HFFc6 (cell line): ENCODE results near the gene LBP. TPM values are rescaled to one million over a fixed set of nuclear protein-coding genes. Genes with fewer than 3 reads are reported as not detected.
"Not testable (repeated sequence)": the region's sequence is repeated elsewhere in the genome, so short reads cannot be mapped to it uniquely, and the experiment has no call there.

ENCODE experiments used
- DNase-seq: peaks from one replicate; pipeline ENCODE4 v3.0.0-alpha.2; 2018
- H3K27ac Mint-ChIP-seq: 2 replicates; pipeline ENCODE4 v1.8.0; 2020; ENCODE audit warnings: mild to moderate bottlenecking, mixed read lengths
- H3K27me3 Mint-ChIP-seq: 2 replicates; pipeline ENCODE4 v1.8.0; 2021; ENCODE audit warnings: mild to moderate bottlenecking, moderate library complexity, mixed read lengths; ENCODE audit not compliant: insufficient read depth
- H3K36me3 Mint-ChIP-seq: 2 replicates; pipeline ENCODE4 v1.8.0; 2021; ENCODE audit warnings: low read depth, mixed read lengths
- H3K4me1 Mint-ChIP-seq: 2 replicates; pipeline ENCODE4 v1.8.0; 2020; ENCODE audit warnings: low read depth, mixed read lengths
- H3K4me3 Mint-ChIP-seq: 2 replicates; pipeline ENCODE4 v1.8.0; 2020; ENCODE audit warnings: mild to moderate bottlenecking, moderate library complexity, mixed read lengths
- H3K9me3 Mint-ChIP-seq: 2 replicates; pipeline ENCODE4 v1.8.0; 2020; ENCODE audit warnings: mild to moderate bottlenecking, mixed read lengths
- total RNA-seq, 6 experiments: library from RNA; stranded (reverse); fragmentation: NEBNext Ultra II Directional; extraction: Animal tissue kit (Norgen Biotek cat#: 25700); gene quantifications; 2 replicates in 1 of 6; 3 replicates in 5 of 6; pipeline ENCODE4 v1.2.3, GENCODE V29; 2021
- TF ChIP-seq, protein P1 (sequence below): fragments of 200-600 bp; sonication (generic); IDR thresholded peaks from 2 replicates; pipeline ENCODE4 v1.5.0; 2021; ENCODE audit warnings: antibody characterized with exemption, mild to moderate bottlenecking

LBP gene
- total RNA-seq, 6 experiments from 2014 or later: not detected

- Mint-ChIP-seq H3K27me3 (peaks cover 5% of the 10 kb centered on the region), H3K9me3 (no peaks in the 10 kb centered on the region), H3K27ac (no peak overlapping the region), H3K4me1 (no peaks in the 10 kb centered on the region), H3K4me3 (no peak overlapping the region), H3K36me3 (no peaks in the 10 kb centered on the region; the same call in 1 of the 2 replicates)
- DNase-seq: no peak
- TF ChIP-seq, protein P1, sequence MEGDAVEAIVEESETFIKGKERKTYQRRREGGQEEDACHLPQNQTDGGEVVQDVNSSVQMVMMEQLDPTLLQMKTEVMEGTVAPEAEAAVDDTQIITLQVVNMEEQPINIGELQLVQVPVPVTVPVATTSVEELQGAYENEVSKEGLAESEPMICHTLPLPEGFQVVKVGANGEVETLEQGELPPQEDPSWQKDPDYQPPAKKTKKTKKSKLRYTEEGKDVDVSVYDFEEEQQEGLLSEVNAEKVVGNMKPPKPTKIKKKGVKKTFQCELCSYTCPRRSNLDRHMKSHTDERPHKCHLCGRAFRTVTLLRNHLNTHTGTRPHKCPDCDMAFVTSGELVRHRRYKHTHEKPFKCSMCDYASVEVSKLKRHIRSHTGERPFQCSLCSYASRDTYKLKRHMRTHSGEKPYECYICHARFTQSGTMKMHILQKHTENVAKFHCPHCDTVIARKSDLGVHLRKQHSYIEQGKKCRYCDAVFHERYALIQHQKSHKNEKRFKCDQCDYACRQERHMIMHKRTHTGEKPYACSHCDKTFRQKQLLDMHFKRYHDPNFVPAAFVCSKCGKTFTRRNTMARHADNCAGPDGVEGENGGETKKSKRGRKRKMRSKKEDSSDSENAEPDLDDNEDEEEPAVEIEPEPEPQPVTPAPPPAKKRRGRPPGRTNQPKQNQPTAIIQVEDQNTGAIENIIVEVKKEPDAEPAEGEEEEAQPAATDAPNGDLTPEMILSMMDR: no peak
These were observed 55.8 kb downstream of the LBP start for GRCh38 chr20:38402089-38402488.

DNA sequence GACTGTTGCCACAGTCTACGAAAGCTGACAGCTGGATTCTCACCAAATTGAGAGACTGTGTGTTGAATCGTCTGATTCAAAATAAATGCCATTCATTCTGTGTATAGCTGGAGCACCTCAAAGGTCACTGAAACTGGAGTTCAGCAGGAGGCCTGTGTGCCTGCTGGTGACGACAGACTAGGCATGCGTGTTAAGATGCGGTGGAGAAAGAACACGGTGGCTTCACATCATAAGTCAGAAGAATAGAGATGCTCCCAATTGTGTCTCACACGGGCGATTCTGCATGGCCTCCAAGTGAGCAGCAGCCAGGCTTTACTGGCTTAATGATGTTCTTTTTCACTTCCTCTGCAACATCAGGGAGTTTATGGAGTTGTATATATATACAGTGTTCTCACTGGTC lies 56.5 kb downstream of the LBP start:
- Mint-ChIP-seq H3K4me1 (no peaks in the 10 kb centered on the region), H3K27me3 (peaks cover 5% of the 10 kb centered on the region), H3K36me3 (no peaks in the 10 kb centered on the region; the same call in 1 of the 2 replicates), H3K4me3 (no peak overlapping the region), H3K9me3 (no peaks in the 10 kb centered on the region), H3K27ac (no peak overlapping the region)
- DNase-seq: no peak
- TF ChIP-seq, protein P1: no peak

- H3K27me3 Mint-ChIP-seq: peaks cover 5% of the 10 kb centered on the region
- no peaks in the 10 kb centered on the region for H3K4me1 Mint-ChIP-seq
- H3K4me3 Mint-ChIP-seq: no peak overlapping the region
- no peaks in the 10 kb centered on the region for H3K9me3 Mint-ChIP-seq
- no peak overlapping the region for H3K27ac Mint-ChIP-seq
- no peak for DNase-seq
- TF ChIP-seq, protein P1: no peak
- H3K36me3 Mint-ChIP-seq: no peaks in the 10 kb centered on the region; the same call in 1 of the 2 replicates
These were observed 57.7 kb downstream of the LBP start for GRCh38 chr20:38404016-38404415.

DNA sequence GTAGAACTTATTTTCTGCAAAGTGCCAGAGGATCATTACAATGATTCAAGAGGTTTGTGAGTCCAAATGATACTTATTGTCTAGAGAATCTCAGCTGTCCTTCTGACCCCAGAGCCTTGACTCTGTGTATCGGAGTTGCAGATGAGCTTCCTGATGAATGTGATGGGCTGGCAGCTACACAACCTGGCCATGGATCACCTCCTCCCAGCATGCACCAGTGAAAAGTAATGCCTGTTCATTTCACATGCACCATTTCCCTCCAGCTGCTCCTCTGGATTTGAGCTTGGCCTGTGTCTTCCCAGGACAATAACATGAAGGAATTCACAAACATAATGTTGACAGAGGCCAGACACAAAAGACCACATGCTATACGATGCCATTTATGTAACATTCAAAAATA lies 58.9 kb downstream of the LBP start:
- H3K36me3 Mint-ChIP-seq: no peaks in the 10 kb centered on the region; the same call in 1 of the 2 replicates
- TF ChIP-seq, protein P1: no peak
- H3K4me1 Mint-ChIP-seq: no peaks in the 10 kb centered on the region

GRCh38 chr20:38406476-38406875 lies 60.2 kb downstream of the LBP start:
- no peaks in the 10 kb centered on the region; the same call in 1 of the 2 replicates for H3K36me3 Mint-ChIP-seq
- TF ChIP-seq, protein P1: no peak
- peaks cover 1% of the 10 kb centered on the region for H3K27me3 Mint-ChIP-seq
- no peak overlapping the region for H3K27ac Mint-ChIP-seq
- no peaks in the 10 kb centered on the region for H3K4me1 Mint-ChIP-seq
- DNase-seq: no peak
- no peak overlapping the region for H3K4me3 Mint-ChIP-seq
- no peaks in the 10 kb centered on the region for H3K9me3 Mint-ChIP-seq

More for the DNA sequence above, 58.9 kb downstream of the LBP start:
- H3K9me3 Mint-ChIP-seq: no peaks in the 10 kb centered on the region
- H3K27me3 Mint-ChIP-seq: peaks cover 5% of the 10 kb centered on the region
- H3K27ac Mint-ChIP-seq: no peak overlapping the region
- DNase-seq: no peak
- no peak overlapping the region for H3K4me3 Mint-ChIP-seq

DNA sequence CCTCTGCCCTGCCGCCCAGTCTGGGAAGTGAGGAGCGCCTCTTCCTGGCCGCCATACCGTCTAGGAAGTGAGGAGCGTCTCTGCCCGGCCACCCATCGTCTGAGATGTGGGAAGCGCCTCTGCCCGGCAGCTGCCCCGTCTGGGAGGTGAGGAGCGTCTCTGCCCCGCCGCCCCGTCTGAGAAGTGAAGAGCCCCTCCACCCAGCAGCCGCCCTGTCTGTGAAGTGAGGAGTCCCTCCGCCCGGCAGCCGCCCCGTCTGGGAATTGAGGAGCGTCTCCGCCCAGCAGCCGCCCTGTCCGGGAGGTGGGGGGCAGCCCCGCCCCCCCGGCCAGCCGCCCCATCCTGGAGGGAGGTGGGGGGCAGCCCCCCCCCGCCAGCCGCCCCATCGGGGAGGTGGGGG lies 61.0 kb downstream of the LBP start:
- Mint-ChIP-seq H3K4me1 (no peaks in the 10 kb centered on the region), H3K27ac (no peak overlapping the region), H3K27me3 (peaks cover 1% of the 10 kb centered on the region; the same call in 1 of the 2 replicates), H3K36me3 (peaks cover under 1% of the 10 kb centered on the region), H3K4me3 (no peak overlapping the region), H3K9me3 (no peaks in the 10 kb centered on the region)
- TF ChIP-seq, protein P1: no peak
- no peak for DNase-seq

DNA sequence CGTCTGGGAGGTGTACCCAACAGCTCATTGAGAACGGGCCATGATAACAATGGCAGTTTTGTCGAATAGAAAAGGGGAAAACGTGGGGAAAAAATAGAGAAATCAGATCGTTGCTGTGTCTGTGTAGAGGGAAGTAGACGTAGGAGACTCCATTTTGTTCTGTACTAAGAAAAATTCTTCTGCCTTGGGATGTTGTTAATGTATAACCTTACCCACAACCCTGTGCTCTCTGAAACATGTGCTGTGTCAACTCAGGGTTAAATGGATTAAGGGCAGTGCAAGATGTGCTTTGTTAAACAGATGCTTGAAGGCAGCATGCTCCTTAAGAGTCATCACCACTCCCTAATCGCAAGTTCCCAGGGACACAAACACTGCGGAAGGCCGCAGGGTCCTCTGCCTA lies 61.5 kb downstream of the LBP start:
- not testable (repeated sequence) for H3K9me3 Mint-ChIP-seq, H3K27me3 Mint-ChIP-seq, H3K36me3 Mint-ChIP-seq, H3K4me1 Mint-ChIP-seq, H3K27ac Mint-ChIP-seq, DNase-seq, H3K4me3 Mint-ChIP-seq
